GM19463 (cell line): ENCODE results near the gene CDH5.

Experiments used
- ATAC-seq: cut with Tn5 transposase; IDR thresholded peaks from one replicate; pipeline ENCODE4 v1.9.1; 2021; ENCODE audit warnings: mild to moderate bottlenecking, moderate library complexity; ENCODE audit not compliant: unreplicated experiment

Gene CDH5

DNA sequence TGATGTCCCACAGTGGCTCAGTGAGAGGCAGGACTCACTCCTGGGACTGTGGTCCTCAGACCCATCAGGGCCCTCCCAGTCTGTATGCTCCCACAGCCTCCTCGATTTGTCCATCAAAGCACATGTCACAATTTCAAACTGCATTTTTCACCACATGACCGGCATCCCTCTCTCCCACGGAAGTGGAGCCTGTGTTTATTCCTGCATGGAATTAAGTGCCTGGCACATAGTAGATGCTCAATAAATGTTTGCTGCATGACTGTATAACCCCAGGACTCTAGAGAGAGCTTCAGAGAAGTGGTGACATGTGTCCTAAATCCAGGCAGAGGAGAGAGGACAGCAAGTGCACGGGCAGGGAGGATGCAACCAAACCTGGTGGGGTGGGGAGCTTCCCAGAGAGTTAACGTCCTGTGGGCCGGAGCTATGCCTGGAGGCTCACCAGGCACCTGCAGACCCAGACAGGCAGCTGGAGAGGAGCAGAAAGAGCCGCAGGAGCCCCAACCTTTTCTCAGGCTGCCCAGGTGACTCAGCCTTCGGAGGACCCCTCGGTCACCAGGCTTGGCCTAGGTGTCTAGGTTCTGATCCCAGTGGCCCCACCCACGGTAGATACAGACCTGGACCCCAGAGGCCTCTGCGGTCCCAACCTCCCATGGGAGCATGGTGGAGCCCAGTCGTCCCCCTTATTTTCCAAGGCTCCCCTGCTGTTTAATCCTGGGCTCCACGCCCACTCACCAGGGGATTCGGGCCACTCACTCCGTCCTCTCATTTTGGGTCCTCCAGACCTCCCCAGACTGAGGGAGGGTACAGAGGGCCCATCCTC lies 5.8 kb downstream of the CDH5 start:
- no peak for ATAC-seq

DNA sequence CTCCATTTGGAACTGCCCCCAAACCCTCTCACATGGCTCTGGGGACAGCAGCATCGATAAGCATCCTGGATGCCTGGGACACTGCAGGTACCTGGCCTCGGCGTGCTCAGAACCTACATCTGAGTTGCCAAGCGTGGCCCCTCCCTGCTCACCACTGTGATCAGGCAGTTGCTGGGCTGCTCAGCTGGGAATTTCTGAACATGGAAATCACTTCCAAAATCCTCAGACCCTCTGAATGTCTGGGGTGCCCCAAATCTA lies 6.3 kb downstream of the CDH5 start:
- ATAC-seq: no peak

DNA sequence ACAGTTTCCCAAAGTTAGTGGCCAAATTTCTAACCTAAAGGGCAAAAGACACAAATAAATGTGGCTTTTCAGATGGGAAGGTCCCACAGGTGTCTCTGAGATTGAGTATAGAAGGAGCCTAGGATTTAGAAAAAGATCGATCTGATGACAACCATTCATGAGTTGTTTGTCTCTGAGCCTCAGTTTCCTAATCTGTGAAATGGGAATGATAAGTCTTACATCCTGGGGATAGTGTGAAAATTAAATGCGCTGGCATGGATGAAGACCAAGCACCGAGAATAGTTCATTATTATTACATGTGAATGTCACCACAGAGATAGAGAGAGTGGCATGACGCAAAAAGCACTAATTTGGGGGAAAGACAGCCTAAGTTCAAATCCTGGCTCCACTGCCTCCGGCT lies 7.2 kb downstream of the CDH5 start:
- no peak for ATAC-seq

DNA sequence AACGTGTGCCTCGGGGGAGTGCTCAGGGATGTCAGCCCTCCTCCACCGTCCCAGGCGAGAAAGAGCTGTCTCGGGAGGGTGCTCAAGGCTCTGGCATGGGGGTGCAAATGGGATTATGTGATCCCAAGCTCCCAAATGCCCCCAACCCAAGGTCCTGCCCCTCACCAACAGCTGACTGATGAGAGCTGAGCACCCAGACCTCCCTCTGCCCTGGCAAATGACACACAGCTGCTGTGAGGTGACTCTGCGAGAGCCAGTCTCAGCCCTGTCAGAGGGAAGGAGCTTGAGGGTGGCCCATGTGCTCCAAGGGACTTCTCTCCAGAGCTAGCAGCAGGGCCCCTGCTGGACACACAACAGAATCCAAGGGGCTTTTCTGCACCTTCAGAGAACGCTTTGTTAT lies 7.7 kb downstream of the CDH5 start:
- no peak for ATAC-seq

DNA sequence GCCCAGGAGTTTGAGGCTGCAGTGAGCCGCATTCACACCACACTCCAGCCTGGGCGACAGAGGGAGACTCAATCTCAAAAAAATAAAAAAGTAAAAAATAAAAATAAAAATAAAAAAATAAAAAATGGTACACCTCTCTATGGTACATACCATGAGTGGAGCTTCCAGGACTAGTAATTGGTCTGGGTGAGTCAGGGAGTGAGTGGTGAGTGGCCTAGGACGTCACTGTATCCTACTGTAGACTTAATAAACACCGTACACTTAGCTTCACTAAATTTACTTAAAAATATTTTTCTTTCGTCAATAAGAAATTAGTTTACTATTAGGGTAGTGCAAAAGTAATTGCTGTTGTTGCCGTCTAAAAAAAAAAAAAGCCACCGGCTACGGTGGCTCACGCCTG lies 9.0 kb downstream of the CDH5 start:
- ATAC-seq: no peak

DNA sequence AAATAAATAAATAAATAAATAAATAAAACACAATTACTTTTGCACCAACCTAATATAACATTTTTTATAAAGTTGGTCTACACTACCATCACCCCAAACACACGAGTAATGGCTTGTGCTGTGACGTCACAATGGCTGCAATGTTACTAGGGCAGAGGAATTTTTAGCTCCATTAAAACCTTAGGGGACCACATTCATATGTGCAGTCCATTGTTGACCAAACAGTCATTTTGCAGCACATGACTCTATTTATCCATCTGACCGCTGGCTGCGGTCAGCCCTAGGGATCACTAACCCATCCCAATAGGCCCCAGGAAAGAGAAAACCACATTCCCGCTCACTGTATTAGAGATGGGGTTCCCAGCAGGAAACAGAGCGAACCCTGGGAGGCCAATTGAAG lies 9.6 kb downstream of the CDH5 start:
- ATAC-seq: no peak

DNA sequence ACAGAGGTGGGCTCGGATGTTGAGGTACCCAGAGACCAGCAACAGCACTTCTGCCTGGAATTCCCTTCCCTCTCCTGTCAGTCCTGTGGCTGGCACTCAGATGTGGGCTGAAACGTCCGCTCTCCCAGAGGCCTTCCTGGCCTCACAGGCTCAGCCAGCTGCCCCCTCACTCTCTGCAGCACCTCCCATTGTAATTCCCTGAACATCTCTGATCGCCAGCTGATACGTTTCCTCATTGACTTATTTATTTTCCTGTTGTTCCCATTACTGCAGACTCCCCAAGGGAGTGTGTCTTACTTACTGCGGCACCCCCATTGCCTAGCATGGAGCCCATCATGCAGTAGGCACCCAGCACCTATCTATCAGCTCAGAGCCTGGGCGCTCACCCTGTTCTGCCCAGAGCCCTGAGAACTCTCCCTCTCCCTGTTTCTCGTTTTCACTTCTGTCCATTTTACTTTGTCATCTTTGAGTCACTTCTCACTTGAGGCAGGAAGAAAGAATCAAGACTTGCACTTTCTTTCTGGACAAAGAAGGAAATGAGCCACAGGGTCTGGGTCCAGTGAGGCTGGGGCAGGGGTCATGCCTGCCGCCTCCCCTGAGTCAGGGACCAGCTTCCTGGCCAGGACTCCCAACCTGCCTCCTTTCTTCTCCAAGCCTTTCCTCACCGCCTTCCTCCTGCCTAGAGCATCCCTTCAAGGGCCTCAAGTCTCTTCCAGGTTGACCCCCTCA lies 10.2 kb downstream of the CDH5 start:
- no peak for ATAC-seq

DNA sequence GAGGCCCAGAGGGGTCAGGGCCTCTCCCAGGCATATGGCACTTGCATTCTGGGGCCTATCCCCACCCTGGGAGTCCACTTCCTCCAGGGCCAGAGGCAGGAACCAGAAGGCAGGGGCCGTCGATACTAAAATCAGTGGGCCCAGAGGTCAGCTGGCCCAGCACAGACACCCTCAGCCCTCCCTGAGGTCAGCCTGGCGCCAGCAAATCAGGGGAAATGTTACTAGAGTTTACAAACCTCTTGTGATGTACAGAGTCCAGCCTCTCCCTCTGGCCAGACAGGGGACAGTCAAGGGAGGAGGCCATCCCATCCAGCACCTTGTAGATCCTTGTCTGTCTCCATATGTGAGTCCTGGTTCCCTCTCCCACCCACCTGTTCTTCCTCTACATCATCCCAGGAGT lies 10.8 kb downstream of the CDH5 start:
- ATAC-seq: no peak

DNA sequence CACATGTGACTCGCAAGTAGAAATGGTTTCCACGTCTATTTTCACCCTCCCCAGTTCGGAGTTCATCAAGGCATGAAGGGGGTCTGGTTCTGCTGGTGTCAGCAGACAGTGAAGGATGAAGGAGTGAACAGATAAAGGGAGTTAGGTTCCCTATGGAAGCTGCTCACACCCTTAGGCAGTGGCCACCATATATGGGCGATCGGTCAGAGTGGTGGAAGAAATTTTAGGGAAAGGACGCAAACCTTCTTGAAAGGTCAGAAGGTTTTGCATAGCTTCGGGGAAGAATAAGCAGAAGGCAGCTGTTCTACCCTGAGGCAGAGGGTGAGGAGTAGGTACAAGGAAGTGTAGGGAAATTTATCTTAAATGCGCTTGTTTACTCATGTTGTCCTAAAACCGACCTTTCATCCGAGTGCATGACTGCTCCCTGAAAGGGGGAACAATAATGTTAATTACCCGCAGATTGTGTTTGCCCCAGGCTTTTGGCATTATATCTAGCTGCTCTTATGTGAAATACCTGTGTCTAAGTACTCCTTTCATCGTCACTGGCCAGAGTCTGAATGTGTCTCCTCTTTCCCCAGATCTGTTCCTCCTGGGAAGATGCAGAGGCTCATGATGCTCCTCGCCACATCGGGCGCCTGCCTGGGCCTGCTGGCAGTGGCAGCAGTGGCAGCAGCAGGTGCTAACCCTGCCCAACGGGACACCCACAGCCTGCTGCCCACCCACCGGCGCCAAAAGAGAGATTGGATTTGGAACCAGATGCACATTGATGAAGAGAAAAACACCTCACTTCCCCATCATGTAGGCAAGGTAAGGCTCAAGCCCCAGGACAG lies 12.5 kb downstream of the CDH5 start:
- no peak for ATAC-seq

DNA sequence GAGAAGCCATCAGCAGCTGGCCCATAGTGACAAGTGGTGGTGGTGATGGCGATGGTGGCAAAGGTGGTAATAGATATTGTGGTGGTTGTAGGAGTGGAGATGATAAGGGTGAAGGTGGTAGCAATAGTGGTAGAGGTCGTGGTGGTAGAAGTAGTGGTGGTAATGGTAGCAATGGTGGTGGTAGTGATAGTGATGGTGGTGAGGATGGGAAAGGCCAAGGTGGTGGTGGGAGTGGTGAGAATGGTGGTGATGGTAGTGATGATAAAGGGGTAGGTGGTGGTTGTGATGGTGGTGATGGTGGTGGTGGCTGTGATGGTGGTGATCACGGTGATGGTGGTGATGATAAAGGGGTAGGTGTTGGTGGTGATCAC lies 13.1 kb downstream of the CDH5 start:
- no peak for ATAC-seq

DNA sequence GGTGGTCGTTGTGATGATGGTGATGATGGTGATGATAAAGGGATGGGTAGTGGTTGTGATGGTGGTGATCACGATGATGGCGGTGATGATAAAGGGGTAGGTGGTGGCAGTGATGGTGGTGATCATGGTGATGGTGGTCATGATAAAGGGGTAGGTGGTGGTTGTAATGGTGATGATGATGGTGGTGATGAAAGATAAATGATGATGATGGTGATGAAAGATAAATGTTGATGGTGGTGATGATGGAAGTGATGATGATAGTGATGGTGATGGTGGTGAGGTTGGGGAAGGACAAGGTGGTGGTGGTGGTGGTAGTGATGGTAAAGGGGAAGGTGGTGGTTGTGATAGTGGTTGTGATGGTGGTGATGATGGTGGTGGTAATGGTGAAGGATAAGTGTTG lies 13.9 kb downstream of the CDH5 start:
- no peak for ATAC-seq

DNA sequence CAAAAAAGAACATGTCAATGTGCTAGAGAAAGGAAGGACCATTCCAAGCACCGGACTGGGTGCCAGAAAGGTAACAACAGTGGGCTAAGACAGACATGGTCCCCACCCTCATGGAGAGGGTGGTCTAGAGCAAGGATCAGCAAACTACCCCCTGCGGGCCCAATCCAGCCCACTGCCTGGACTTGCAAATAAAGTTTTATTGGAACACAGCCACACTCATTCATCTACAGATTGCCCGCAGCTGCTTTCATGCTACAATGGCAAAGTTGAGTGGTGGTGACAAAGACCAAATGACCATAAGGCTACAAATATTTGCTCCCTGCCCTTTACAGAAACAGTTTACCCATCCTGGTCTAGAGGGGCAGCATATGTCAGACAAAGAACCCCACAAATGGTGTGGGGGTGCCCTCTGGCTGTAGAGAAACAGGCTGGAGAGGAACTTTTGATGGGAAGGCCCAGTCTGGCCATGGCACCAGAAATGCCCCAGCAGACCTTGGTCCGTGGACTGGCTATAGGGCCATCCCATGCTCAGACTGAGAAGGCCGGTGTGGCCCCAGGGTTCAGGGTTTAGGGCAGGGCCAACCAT lies 15.2 kb downstream of the CDH5 start:
- no peak for ATAC-seq

DNA sequence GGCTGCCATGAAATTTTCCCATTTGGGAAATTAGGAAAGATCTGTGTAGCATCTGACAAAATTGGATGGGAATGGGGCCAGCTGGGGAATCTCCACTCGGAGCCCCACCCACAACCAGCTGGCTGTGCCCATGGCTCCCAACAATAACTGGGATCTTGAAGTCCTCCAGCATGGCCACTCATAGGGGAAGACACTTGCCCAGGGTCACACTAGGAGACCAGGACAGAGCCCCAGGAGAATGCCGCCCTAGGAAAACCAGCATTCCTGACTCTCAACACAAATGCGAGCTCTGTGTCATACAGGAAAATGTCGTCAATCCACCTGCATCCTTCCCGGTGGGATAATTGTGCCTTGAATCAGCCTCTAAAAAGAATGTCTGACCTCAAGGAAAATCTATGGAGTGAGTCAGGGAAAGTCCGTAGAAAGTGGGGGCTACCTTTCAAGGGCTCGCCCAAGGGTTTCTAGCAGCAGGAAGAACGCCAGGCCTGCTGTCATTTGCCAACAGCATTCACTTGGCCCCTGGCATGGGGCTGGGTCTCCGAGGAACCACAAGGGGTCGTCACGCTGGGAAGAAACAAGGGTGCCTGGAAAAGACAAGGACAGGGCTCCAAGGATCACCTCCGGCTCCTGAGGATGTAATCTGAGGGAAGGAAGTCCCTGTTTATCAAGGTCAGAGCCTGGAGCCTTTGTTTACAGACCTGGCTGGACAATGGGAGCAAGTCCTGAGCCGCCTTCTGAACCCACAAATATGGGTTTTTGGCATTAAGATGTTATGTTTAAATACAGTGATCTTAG lies 15.9 kb downstream of the CDH5 start:
- no peak for ATAC-seq

DNA sequence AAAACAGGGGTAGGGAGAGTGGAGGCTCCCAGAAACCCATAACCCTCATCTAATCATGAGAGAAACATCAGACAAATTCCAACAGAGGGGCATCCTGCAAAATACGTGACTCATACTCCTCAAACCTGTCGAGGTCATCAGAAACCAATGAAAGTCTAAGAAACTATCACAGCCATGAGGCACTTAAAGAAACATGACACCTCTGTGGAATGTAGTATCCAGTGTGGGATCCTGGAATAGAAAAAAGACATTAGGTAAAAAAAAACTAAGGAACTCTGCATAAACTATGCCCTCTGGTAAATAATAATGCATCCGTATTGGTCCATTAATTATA lies 16.4 kb downstream of the CDH5 start:
- no peak for ATAC-seq

DNA sequence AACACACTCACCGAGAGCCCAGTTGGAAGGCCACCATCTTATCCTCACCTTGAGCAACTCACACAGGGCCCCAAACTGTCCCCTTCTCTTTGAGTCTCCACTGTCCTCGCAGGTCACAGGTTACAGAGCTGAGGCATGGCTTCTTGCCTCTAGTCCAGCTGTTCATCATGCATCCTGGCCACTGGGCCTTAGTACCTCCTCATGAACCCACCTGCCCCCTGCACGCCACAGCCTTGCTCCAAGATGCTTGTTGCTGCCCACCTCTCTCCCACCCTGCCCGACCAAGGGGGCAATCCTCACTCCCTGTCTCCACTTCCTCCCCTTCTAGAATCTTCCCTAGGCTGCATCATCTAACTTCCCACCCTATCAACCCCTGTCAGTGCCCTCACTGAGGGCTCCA lies 17.1 kb downstream of the CDH5 start:
- ATAC-seq: no peak

DNA sequence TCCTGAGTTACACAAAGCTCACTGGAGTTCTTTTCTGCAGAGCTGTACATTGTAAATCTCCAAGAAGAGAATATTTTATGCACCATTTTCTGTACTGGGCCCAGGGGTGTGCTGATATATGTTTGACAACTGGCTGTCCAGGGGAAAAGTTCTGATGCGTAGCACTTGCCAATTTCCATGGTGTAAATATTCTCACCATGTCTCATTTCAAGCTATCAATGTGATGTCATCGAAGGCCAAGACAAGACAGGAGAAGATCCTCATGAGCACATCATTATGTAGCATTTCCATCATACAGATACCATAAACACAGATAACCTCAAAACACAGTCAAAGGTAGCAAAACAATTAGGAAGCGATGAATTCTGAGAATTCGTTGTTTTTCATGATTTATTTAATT lies 18.9 kb downstream of the CDH5 start:
- no peak for ATAC-seq

DNA sequence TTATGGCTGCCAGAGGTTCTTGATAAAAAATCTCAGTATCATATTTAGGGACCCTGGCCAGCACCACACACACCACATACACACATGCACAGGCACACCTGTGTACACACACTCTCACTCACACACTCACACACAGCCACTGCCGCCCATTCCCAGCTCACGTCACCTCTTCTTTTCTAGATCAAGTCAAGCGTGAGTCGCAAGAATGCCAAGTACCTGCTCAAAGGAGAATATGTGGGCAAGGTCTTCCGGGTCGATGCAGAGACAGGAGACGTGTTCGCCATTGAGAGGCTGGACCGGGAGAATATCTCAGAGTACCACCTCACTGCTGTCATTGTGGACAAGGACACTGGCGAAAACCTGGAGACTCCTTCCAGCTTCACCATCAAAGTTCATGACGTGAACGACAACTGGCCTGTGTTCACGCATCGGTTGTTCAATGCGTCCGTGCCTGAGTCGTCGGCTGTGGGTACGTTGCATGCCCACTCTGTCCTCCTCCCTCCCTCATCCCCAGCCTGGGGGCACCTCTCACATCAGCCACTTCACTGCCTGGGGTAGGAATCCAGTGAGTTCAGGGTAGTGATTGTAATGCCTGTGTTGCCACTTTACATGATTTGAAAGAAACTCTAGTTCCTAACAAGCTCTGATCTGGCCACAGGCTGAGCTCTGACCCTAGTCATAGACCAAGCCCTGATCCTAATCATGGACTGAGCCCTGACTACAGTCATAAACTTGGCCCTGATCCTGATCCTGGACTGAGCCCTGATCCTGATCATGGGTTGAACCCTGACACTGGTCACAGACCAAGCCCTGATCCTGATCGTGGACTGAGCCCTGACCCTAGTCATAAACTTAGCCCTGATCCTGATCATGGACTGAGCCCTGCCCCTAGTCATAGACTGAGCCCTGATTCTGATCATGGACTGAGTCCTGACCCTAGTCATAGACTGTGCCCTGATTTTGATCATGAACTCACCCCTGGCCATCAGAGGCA lies 20.4 kb downstream of the CDH5 start:
- no peak for ATAC-seq

DNA sequence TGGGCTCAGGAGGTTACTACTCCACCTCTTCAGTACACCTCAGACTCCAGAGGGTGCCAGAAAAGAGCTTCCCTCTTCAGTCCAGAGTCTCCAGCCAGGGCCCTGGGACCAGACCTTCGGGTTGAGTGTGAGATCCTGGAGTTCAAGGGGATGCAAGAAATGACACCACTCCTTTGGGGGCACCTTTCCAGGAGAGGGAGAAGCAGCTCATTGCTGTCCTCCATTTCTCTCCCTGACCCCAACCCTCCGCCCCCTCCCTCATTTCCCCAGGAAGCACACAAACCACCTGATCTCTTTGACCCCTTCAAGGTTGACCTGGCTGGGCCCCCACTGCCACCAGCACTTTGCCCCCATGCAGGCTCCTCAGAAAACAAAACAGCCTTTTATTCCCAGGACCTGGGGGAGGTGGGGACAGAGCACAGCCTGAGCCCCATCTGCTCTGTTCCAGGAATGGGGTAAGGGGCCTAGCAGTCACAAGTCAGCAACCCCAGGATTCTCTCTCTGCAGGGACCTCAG lies 21.4 kb downstream of the CDH5 start:
- ATAC-seq: no peak

DNA sequence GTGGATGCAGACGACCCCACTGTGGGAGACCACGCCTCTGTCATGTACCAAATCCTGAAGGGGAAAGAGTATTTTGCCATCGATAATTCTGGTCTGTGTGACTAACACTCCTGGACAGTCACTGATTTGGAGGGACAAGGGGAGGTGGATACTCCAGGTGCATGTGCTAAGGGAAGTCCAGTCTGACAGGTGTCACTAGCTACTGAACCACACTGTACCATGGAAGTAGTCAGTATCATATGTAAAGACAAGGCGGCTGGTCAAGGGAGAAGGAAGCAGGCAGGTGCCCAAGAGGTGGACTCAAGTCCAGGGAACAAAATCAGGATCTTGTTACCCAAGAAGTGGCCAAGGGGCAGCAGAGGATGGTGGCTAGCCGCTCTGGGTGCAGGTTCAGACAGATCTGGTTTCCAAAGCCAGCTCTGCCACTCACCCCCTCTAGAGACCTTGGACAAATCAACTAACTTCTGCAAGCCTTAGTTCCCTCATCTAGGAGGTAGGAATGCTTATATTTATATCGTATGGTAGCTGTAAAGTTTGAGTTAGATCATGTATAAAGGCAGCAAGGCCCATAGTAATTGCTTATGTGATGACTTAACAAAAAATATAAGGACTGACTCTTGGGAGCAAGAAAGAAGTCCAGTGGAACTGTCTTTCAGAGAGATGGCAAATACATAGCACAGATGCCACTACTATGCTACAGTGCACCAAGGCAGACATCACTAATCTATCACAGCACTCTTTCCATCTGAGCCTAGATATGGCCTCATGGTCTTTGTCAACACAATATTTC lies 22.1 kb downstream of the CDH5 start:
- no peak for ATAC-seq
